ENCODE measurements around the gene LITAF.
"Not testable (repeated sequence)": the region's sequence is repeated elsewhere in the genome, so short reads cannot be mapped to it uniquely, and the experiment has no call there.

The LITAF gene

GRCh38 chr16:11564046-11564926 lies 22.4 kb downstream of the LITAF start:
- TF ChIP-seq GATA1 (IDR thresholded peaks at IDR 0.05; ENCODE audit: low read depth, low read length) (no peak), POLR2A (IDR thresholded peaks at IDR 0.05; ENCODE audit: low read length) (no peak)
- no peak for DNase-seq

- no peak for TF ChIP-seq GATA1 (IDR thresholded peaks at IDR 0.05; ENCODE audit: low read depth, low read length)
- no peak for TF ChIP-seq POLR2A (IDR thresholded peaks at IDR 0.05; ENCODE audit: low read length)
- DNase-seq, result no peak
Measured at GRCh38 chr16:11563493-11564040, 23.2 kb downstream of the LITAF start.

GRCh38 chr16:11562941-11563340 lies 23.8 kb downstream of the LITAF start:
- no peak for DNase-seq
- TF ChIP-seq GATA1 (IDR thresholded peaks at IDR 0.05; ENCODE audit: low read depth, low read length), result no peak
- no peak for TF ChIP-seq POLR2A (IDR thresholded peaks at IDR 0.05; ENCODE audit: low read length)

- TF ChIP-seq POLR2A (IDR thresholded peaks at IDR 0.05; ENCODE audit: low read length) (no peak), GATA1 (IDR thresholded peaks at IDR 0.05; ENCODE audit: low read depth, low read length) (no peak)
Measured at GRCh38 chr16:11562411-11562810, 24.3 kb downstream of the LITAF start.

GRCh38 chr16:11561856-11562255 lies 24.9 kb downstream of the LITAF start:
- DNase-seq, result no peak
- TF ChIP-seq GATA1 (IDR thresholded peaks at IDR 0.05; ENCODE audit: low read depth, low read length), result no peak
- TF ChIP-seq POLR2A (IDR thresholded peaks at IDR 0.05; ENCODE audit: low read length), result no peak

More at GRCh38 chr16:11562411-11562810, 24.3 kb downstream of the LITAF start:
- no peak for DNase-seq

- TF ChIP-seq POLR2A (IDR thresholded peaks at IDR 0.05; ENCODE audit: low read length), result no peak
- TF ChIP-seq GATA1 (IDR thresholded peaks at IDR 0.05; ENCODE audit: low read depth, low read length), result no peak
- DNase-seq, result no peak
Measured at GRCh38 chr16:11561454-11561805, 25.3 kb downstream of the LITAF start.

- no peak for DNase-seq
- no peak for TF ChIP-seq POLR2A (IDR thresholded peaks at IDR 0.05; ENCODE audit: low read length)
- TF ChIP-seq GATA1 (IDR thresholded peaks at IDR 0.05; ENCODE audit: low read depth, low read length), result no peak
Measured at GRCh38 chr16:11560701-11561453, 25.8 kb downstream of the LITAF start.

GRCh38 chr16:11558308-11558823 lies 28.4 kb downstream of the LITAF start:
- not testable (repeated sequence) for DNase-seq

- TF ChIP-seq POLR2A (IDR thresholded peaks at IDR 0.05; ENCODE audit: low read length) (no peak), GATA1 (IDR thresholded peaks at IDR 0.05; ENCODE audit: low read depth, low read length) (no peak)
- DNase-seq, result no peak
Measured at GRCh38 chr16:11557801-11558200, 28.9 kb downstream of the LITAF start.

- no peak for TF ChIP-seq POLR2A (IDR thresholded peaks at IDR 0.05; ENCODE audit: low read length)
- no peak for TF ChIP-seq GATA1 (IDR thresholded peaks at IDR 0.05; ENCODE audit: low read depth, low read length)
- DNase-seq, result no peak
Measured at GRCh38 chr16:11556945-11557720, 29.6 kb downstream of the LITAF start.

- no peak for DNase-seq
- TF ChIP-seq GATA1 (IDR thresholded peaks at IDR 0.05; ENCODE audit: low read depth, low read length), result no peak
- TF ChIP-seq POLR2A (IDR thresholded peaks at IDR 0.05; ENCODE audit: low read length), result no peak
Measured at GRCh38 chr16:11556214-11556819, 30.4 kb downstream of the LITAF start.

GRCh38 chr16:11554053-11554452 lies 32.7 kb downstream of the LITAF start:
- no peak for DNase-seq
- no peak for TF ChIP-seq GATA1 (IDR thresholded peaks at IDR 0.05; ENCODE audit: low read depth, low read length)
- TF ChIP-seq POLR2A (IDR thresholded peaks at IDR 0.05; ENCODE audit: low read length), result no peak

GRCh38 chr16:11553371-11553770 lies 33.3 kb downstream of the LITAF start:
- TF ChIP-seq POLR2A (IDR thresholded peaks at IDR 0.05; ENCODE audit: low read length), result no peak
- no peak for TF ChIP-seq GATA1 (IDR thresholded peaks at IDR 0.05; ENCODE audit: low read depth, low read length)
- no peak for DNase-seq
